Measurements from ENCODE around the gene SLC6A1. TPM values are rescaled to one million over a fixed set of nuclear protein-coding genes. Genes with fewer than 3 reads are reported as not detected.
A peak's percentile ranks its signal among the peaks of the same experiment; 100 is the strongest.

The SLC6A1 gene
- 10 to 100 TPM; 26.2 to 71.9 TPM for total RNA-seq
- 10 to 100 TPM; 16.0 to 41.4 TPM for polyA plus RNA-seq

GRCh38 chr3:10992017-10992942 is at the start of gene SLC6A1:
Gene SLC6A1, plus strand, starts transcription at chr3:10992748. Its CDS starts 24,464 bp downstream, at chr3:11017212.
- WGBS, result 1% methylated on average over 69 of the region's 69 CpGs
- H3K36me3 ChIP-seq (ENCODE audit: control insufficient read depth in 4 of 4, insufficient read depth in 3 of 4, low read depth in 1 of 4, low read length in 3 of 4), result no peaks in the 10 kb centered on the region
- peak within 1 kb of the TSS; percentile 57 to 81 (median 59) for H3K4me3 ChIP-seq (ENCODE audit: low read depth in 1 of 3, low read length in 3 of 3)
- DNase-seq (ENCODE audit: low spot score), result peak; percentile 50
- no peaks in the 10 kb centered on the region for H3K9me3 ChIP-seq (ENCODE audit: control insufficient read depth in 4 of 4, low read length in 3 of 4)
- H3K4me1 ChIP-seq (ENCODE audit: control insufficient read depth in 4 of 4, insufficient read depth in 4 of 4, low read length in 3 of 4), result peaks cover 9 to 63% (median 51%) of the 10 kb centered on the region in 4 donors
- H3K27me3 ChIP-seq (ENCODE audit: control insufficient read depth in 4 of 4, insufficient read depth in 4 of 4, low read length in 3 of 4), result no peaks in the 10 kb centered on the region
- peak within 1 kb of the TSS; percentile 61 to 73 for H3K9ac ChIP-seq (ENCODE audit: low read depth in 1 of 2, low read length in 2 of 2)
- TF ChIP-seq SP1 (IDR thresholded peaks at IDR 0.05) (no peak), RXRA (IDR thresholded peaks at IDR 0.05) (no peak), REST (IDR thresholded peaks at IDR 0.05) (no peak), FOXA2 (IDR thresholded peaks at IDR 0.05) (no peak), TAF1 (conservative IDR thresholded peaks at IDR 0.05) (no peak), RAD21 (IDR thresholded peaks at IDR 0.05) (no peak)
- peak within 1 kb of the TSS; percentile 85 to 98 for H3K27ac ChIP-seq (ENCODE audit: low read depth in 1 of 2, low read length in 2 of 2)

- no peak overlapping the region for H3K27ac ChIP-seq (ENCODE audit: low read depth in 1 of 2, low read length in 2 of 2)
- 93% methylated on average over 8 of the region's 8 CpGs for WGBS
- no peak for DNase-seq (ENCODE audit: low spot score)
- peaks cover 0 to 4% (median 2%) of the 10 kb centered on the region in 4 donors for H3K9me3 ChIP-seq (ENCODE audit: control insufficient read depth in 4 of 4, low read length in 3 of 4)
- H3K9ac ChIP-seq (ENCODE audit: low read depth in 1 of 2, low read length in 2 of 2), result no peak overlapping the region
- no peaks in the 10 kb centered on the region for H3K36me3 ChIP-seq (ENCODE audit: control insufficient read depth in 4 of 4, insufficient read depth in 3 of 4, low read depth in 1 of 4, low read length in 3 of 4)
- no peak overlapping the region for H3K4me3 ChIP-seq (ENCODE audit: low read depth in 1 of 3, low read length in 3 of 3)
- TF ChIP-seq ATF3 (IDR thresholded peaks at IDR 0.05) (no peak), RXRA (IDR thresholded peaks at IDR 0.05) (no peak), EGR1 (IDR thresholded peaks at IDR 0.05; ENCODE audit: low read depth in 2 of 2) (no peak), RAD21 (IDR thresholded peaks at IDR 0.05) (no peak), SP1 (IDR thresholded peaks at IDR 0.05) (no peak), HNF4G (IDR thresholded peaks at IDR 0.05) (no peak), CTCF (IDR thresholded peaks at IDR 0.05; ENCODE audit: low read depth, low read length, missing input control) (no peak), HNF4A (conservative IDR thresholded peaks at IDR 0.05) (no peak), ZBTB33 (IDR thresholded peaks at IDR 0.05) (no peak), YY1 (IDR thresholded peaks at IDR 0.05) (no peak), JUND (IDR thresholded peaks at IDR 0.05) (no peak), TAF1 (conservative IDR thresholded peaks at IDR 0.05) (no peak), FOXA1 (IDR thresholded peaks at IDR 0.05) (no peak), GABPA (IDR thresholded peaks at IDR 0.05 in 1 of 2, conservative IDR thresholded peaks at IDR 0.05 in 1 of 2) (no peak), FOXA2 (IDR thresholded peaks at IDR 0.05) (no peak), MAX (IDR thresholded peaks at IDR 0.05) (no peak), REST (IDR thresholded peaks at IDR 0.05) (no peak), NR2F2 (IDR thresholded peaks at IDR 0.05) (no peak)
- no peaks in the 10 kb centered on the region for H3K4me1 ChIP-seq (ENCODE audit: control insufficient read depth in 4 of 4, insufficient read depth in 4 of 4, low read length in 3 of 4)
- H3K27me3 ChIP-seq (ENCODE audit: control insufficient read depth in 4 of 4, insufficient read depth in 4 of 4, low read length in 3 of 4), result no peaks in the 10 kb centered on the region
These were observed 47.7 kb upstream of the SLC6A1 start for GRCh38 chr3:10944866-10945265.

Data from liver (tissue), 9 donors.